SK-N-SH treated with all-trans-retinoic acid at 6 μM for 48 hours (cell line): ENCODE data around the gene LMAN1L.

Experiments used
- ATAC-seq: fragments of 200-7000 bp; cut with Tn5 transposase; 3 replicates; pipeline ENCODE4 v1.9.1; 2020; ENCODE audit warnings: mild to moderate bottlenecking, moderate library complexity
- ARNTL ChIP-seq: fragments of 450-650 bp; formaldehyde crosslinking; IDR thresholded peaks from 2 replicates; pipeline ENCODE4 v1.5.0; 2020; ENCODE audit warnings: low read depth, mild to moderate bottlenecking, moderate library complexity, borderline replicate concordance
- BACH2 ChIP-seq: fragments of 250-450 bp; sonication (Bioruptor Pico); IDR thresholded peaks from 2 replicates; pipeline ENCODE4 v1.9.0; 2021; ENCODE audit warnings: mild to moderate bottlenecking, borderline replicate concordance
- CSDC2 ChIP-seq: fragments of 250-450 bp; sonication (Bioruptor Pico); IDR thresholded peaks from 2 replicates; pipeline ENCODE4 v1.5.0; 2020; ENCODE audit warnings: mild to moderate bottlenecking, moderate library complexity
- ESRRG ChIP-seq: fragments of 250-450 bp; sonication (Bioruptor Pico); IDR thresholded peaks from 2 replicates; pipeline ENCODE4 v1.6.1; 2021; ENCODE audit warnings: mild to moderate bottlenecking
- GLIS3 ChIP-seq: fragments of 250-450 bp; sonication (Bioruptor Pico); IDR thresholded peaks from 2 replicates; pipeline ENCODE4 v1.5.0; 2020; ENCODE audit warnings: mild to moderate bottlenecking, moderate library complexity
- OSR1 ChIP-seq: fragments of 250-450 bp; sonication (Bioruptor Pico); IDR thresholded peaks from 2 replicates; pipeline ENCODE4 v1.8.0; 2022; ENCODE audit warnings: moderate library complexity, mild to moderate bottlenecking, inconsistent platforms
- PPARA ChIP-seq: fragments of 250-450 bp; sonication (Bioruptor Pico); IDR thresholded peaks from 2 replicates; pipeline ENCODE4 v1.5.0; 2020; ENCODE audit warnings: mild to moderate bottlenecking, borderline replicate concordance
- RARB ChIP-seq: fragments of 250-450 bp; sonication (Bioruptor Pico); IDR thresholded peaks from 2 replicates; pipeline ENCODE4 v1.8.0; 2021; ENCODE audit warnings: mild to moderate bottlenecking, moderate library complexity
- SNAI2 ChIP-seq: fragments of 250-450 bp; sonication (Bioruptor Pico); IDR thresholded peaks from 2 replicates; pipeline ENCODE4 v1.5.0; 2020; ENCODE audit warnings: mild to moderate bottlenecking, moderate library complexity
- TCF4 ChIP-seq: fragments of 250-450 bp; sonication (Bioruptor Pico); IDR thresholded peaks from 2 replicates; pipeline ENCODE4 v1.8.0; 2021; ENCODE audit warnings: mild to moderate bottlenecking, moderate library complexity, borderline replicate concordance
- TOX ChIP-seq: fragments of 250-450 bp; sonication (Bioruptor Pico); IDR thresholded peaks from 2 replicates; pipeline ENCODE4 v1.8.0; 2021; ENCODE audit warnings: mild to moderate bottlenecking, moderate library complexity, borderline replicate concordance
- ZC3H10 ChIP-seq: fragments of 250-450 bp; sonication (Bioruptor Pico); IDR thresholded peaks from 2 replicates; pipeline ENCODE4 v1.5.1; 2021; ENCODE audit warnings: mild to moderate bottlenecking, moderate library complexity
- ZFP3 ChIP-seq: fragments of 250-450 bp; sonication (Bioruptor Pico); IDR thresholded peaks from 2 replicates; pipeline ENCODE4 v1.5.0; 2020; ENCODE audit warnings: mild to moderate bottlenecking, moderate library complexity
- ZFP30 ChIP-seq: fragments of 450-650 bp; formaldehyde crosslinking; IDR thresholded peaks from 2 replicates; pipeline ENCODE4 v1.5.0; 2022; ENCODE audit warnings: mild to moderate bottlenecking, moderate library complexity
- ZNF565 ChIP-seq: fragments of 450-650 bp; formaldehyde crosslinking; conservative IDR thresholded peaks from 2 replicates; pipeline ENCODE4 v1.5.0; 2020; ENCODE audit warnings: low read depth, mild to moderate bottlenecking, moderate library complexity
- ZNF8 ChIP-seq: fragments of 450-650 bp; formaldehyde crosslinking; IDR thresholded peaks from 2 replicates; pipeline ENCODE4 v1.5.0; 2020; ENCODE audit warnings: mild to moderate bottlenecking, moderate library complexity
- TF ChIP-seq, protein P1 (sequence below): fragments of 250-450 bp; sonication (Bioruptor Pico); IDR thresholded peaks from 2 replicates; pipeline ENCODE4 v1.5.1; 2020; ENCODE audit warnings: low read depth, mild to moderate bottlenecking, moderate library complexity
- TF ChIP-seq, protein P2 (sequence below): fragments of 250-450 bp; sonication (Bioruptor Pico); IDR thresholded peaks from 2 replicates; pipeline ENCODE4 v1.5.1; 2021; ENCODE audit warnings: mild to moderate bottlenecking, moderate library complexity
- TF ChIP-seq, protein P3 (sequence below): fragments of 250-450 bp; sonication (Bioruptor Pico); IDR thresholded peaks from 2 replicates; pipeline ENCODE4 v1.8.0; 2020; ENCODE audit warnings: mild to moderate bottlenecking, moderate library complexity, borderline replicate concordance
- TF ChIP-seq, protein P4 (sequence below): fragments of 250-450 bp; sonication (Bioruptor Pico); IDR thresholded peaks from 2 replicates; pipeline ENCODE4 v1.8.0; 2021; ENCODE audit warnings: low read depth, mild to moderate bottlenecking, moderate library complexity, borderline replicate concordance
- TF ChIP-seq, protein P5 (sequence below): fragments of 250-450 bp; sonication (Bioruptor Pico); IDR thresholded peaks from 2 replicates; pipeline ENCODE4 v1.5.0; 2020; ENCODE audit warnings: mild to moderate bottlenecking, moderate library complexity

Gene LMAN1L

DNA sequence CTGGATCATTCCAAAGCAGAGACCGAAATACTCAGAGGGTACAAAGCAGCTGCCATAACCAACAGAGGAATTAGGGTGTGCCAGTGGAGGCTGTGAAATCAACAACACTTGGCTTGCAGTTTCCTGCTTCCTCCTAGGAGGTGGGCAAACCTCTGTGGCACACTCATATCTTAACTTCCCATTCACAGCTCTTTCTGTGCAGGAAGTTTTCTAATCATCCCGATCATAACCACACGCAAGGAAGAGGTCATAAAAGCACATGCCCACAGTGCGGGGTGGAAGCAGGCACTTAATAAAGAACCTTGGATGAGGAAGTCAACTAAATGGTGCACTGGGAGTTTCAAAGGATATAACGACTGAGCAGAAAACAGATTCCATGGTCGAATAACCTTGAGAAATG is 55.4 kb downstream of the LMAN1L start:
- no peak for ATAC-seq
- no peak for TF ChIP-seq ZFP3 (CRISPR knock-in tag)
- TF ChIP-seq CSDC2 (CRISPR knock-in tag): no peak
- no peak for TF ChIP-seq GLIS3 (CRISPR knock-in tag)
- no peak for TF ChIP-seq ARNTL
- no peak for TF ChIP-seq PPARA (CRISPR knock-in tag)
- TF ChIP-seq RARB (CRISPR knock-in tag): no peak
- TF ChIP-seq, protein P1, sequence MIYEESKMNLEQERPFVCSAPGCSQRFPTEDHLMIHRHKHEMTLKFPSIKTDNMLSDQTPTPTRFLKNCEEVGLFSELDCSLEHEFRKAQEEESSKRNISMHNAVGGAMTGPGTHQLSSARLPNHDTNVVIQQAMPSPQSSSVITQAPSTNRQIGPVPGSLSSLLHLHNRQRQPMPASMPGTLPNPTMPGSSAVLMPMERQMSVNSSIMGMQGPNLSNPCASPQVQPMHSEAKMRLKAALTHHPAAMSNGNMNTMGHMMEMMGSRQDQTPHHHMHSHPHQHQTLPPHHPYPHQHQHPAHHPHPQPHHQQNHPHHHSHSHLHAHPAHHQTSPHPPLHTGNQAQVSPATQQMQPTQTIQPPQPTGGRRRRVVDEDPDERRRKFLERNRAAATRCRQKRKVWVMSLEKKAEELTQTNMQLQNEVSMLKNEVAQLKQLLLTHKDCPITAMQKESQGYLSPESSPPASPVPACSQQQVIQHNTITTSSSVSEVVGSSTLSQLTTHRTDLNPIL (CRISPR knock-in tag): no peak
- no peak for TF ChIP-seq ZFP30 (CRISPR knock-in tag)
- no peak for TF ChIP-seq OSR1
- no peak for TF ChIP-seq SNAI2
- TF ChIP-seq, protein P2, sequence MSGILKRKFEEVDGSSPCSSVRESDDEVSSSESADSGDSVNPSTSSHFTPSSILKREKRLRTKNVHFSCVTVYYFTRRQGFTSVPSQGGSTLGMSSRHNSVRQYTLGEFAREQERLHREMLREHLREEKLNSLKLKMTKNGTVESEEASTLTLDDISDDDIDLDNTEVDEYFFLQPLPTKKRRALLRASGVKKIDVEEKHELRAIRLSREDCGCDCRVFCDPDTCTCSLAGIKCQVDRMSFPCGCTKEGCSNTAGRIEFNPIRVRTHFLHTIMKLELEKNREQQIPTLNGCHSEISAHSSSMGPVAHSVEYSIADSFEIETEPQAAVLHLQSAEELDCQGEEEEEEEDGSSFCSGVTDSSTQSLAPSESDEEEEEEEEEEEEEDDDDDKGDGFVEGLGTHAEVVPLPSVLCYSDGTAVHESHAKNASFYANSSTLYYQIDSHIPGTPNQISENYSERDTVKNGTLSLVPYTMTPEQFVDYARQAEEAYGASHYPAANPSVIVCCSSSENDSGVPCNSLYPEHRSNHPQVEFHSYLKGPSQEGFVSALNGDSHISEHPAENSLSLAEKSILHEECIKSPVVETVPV (CRISPR knock-in tag): no peak

DNA sequence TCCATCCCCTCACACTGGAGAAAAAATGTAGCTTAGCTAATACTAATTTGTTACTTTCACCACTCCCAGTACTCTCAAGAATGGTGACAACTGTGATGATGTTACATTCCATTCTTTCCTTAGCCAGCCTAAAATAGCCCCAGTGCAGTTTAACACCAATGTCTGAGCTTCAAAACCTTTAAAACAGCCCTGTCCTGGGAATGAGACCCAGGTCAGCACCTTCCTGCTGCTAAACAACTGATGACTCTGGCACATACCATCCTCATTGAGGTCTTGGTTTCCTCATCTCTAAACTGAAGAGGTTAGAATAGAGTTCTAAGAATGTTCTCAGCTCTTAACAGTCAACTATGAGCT is 56.7 kb downstream of the LMAN1L start:
- no peak for ATAC-seq

More for the DNA sequence above, 56.7 kb downstream of the LMAN1L start:
- TF ChIP-seq OSR1 (no peak), BACH2 (no peak), TCF4 (no peak), ARNTL (no peak), ZNF565 (CRISPR knock-in tag) (no peak), TOX (no peak), ZFP3 (CRISPR knock-in tag) (no peak), ZNF8 (CRISPR knock-in tag) (no peak), ESRRG (no peak), SNAI2 (no peak), RARB (CRISPR knock-in tag) (no peak), GLIS3 (CRISPR knock-in tag) (no peak), ZC3H10 (no peak)
- TF ChIP-seq, protein P2 (CRISPR knock-in tag): no peak
- TF ChIP-seq, protein P3, sequence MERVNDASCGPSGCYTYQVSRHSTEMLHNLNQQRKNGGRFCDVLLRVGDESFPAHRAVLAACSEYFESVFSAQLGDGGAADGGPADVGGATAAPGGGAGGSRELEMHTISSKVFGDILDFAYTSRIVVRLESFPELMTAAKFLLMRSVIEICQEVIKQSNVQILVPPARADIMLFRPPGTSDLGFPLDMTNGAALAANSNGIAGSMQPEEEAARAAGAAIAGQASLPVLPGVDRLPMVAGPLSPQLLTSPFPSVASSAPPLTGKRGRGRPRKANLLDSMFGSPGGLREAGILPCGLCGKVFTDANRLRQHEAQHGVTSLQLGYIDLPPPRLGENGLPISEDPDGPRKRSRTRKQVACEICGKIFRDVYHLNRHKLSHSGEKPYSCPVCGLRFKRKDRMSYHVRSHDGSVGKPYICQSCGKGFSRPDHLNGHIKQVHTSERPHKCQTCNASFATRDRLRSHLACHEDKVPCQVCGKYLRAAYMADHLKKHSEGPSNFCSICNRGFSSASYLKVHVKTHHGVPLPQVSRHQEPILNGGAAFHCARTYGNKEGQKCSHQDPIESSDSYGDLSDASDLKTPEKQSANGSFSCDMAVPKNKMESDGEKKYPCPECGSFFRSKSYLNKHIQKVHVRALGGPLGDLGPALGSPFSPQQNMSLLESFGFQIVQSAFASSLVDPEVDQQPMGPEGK (CRISPR knock-in tag): no peak
- TF ChIP-seq, protein P4, sequence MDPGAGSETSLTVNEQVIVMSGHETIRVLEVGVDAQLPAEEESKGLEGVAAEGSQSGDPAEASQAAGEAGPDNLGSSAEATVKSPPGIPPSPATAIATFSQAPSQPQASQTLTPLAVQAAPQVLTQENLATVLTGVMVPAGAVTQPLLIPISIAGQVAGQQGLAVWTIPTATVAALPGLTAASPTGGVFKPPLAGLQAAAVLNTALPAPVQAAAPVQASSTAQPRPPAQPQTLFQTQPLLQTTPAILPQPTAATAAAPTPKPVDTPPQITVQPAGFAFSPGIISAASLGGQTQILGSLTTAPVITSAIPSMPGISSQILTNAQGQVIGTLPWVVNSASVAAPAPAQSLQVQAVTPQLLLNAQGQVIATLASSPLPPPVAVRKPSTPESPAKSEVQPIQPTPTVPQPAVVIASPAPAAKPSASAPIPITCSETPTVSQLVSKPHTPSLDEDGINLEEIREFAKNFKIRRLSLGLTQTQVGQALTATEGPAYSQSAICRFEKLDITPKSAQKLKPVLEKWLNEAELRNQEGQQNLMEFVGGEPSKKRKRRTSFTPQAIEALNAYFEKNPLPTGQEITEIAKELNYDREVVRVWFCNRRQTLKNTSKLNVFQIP: no peak
- TF ChIP-seq, protein P1 (CRISPR knock-in tag): no peak
- TF ChIP-seq, protein P5, sequence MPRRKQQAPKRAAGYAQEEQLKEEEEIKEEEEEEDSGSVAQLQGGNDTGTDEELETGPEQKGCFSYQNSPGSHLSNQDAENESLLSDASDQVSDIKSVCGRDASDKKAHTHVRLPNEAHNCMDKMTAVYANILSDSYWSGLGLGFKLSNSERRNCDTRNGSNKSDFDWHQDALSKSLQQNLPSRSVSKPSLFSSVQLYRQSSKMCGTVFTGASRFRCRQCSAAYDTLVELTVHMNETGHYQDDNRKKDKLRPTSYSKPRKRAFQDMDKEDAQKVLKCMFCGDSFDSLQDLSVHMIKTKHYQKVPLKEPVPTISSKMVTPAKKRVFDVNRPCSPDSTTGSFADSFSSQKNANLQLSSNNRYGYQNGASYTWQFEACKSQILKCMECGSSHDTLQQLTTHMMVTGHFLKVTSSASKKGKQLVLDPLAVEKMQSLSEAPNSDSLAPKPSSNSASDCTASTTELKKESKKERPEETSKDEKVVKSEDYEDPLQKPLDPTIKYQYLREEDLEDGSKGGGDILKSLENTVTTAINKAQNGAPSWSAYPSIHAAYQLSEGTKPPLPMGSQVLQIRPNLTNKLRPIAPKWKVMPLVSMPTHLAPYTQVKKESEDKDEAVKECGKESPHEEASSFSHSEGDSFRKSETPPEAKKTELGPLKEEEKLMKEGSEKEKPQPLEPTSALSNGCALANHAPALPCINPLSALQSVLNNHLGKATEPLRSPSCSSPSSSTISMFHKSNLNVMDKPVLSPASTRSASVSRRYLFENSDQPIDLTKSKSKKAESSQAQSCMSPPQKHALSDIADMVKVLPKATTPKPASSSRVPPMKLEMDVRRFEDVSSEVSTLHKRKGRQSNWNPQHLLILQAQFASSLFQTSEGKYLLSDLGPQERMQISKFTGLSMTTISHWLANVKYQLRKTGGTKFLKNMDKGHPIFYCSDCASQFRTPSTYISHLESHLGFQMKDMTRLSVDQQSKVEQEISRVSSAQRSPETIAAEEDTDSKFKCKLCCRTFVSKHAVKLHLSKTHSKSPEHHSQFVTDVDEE: no peak
